Left ventricle myocardium inferior (tissue), 1 donor: ENCODE results near the gene TRPV5. TPM values are rescaled to one million over a fixed set of nuclear protein-coding genes. Genes with fewer than 3 reads are reported as not detected.

Source experiments
- DNase-seq: peaks from one replicate; pipeline ENCODE4 v3.0.0-alpha.2; 2020
- H3K27ac ChIP-seq: fragments of 200-600 bp; replicated peaks from 2 replicates; pipeline ENCODE4 v1.8.0; 2021
- H3K27me3 ChIP-seq: fragments of 200-600 bp; 2 replicates; pipeline ENCODE4 v1.8.0; 2021; ENCODE audit warnings: low read depth
- H3K36me3 ChIP-seq: fragments of 200-600 bp; 2 replicates; pipeline ENCODE4 v1.8.0; 2021
- H3K4me1 ChIP-seq: fragments of 200-600 bp; 2 replicates; pipeline ENCODE4 v1.8.0; 2021
- H3K4me3 ChIP-seq: fragments of 200-600 bp; 2 replicates; pipeline ENCODE4 v1.8.0; 2021; ENCODE audit warnings: mild to moderate bottlenecking, moderate library complexity
- H3K9me3 ChIP-seq: fragments of 200-600 bp; replicated peaks from 2 replicates; pipeline ENCODE4 v1.8.0; 2021
- intact Hi-C: fragments of 100-400 bp; cut with micrococcal nuclease; formaldehyde crosslinking; loops from one replicate; pipeline ENCODE4 v1.11.0; 2022
- total RNA-seq: library from RNA; stranded (reverse); fragmentation: NEBNext Ultra II Directional; extraction: Animal tissue kit (Norgen Biotek cat#: 25700); gene quantifications from one replicate; pipeline ENCODE4 v1.2.1, GENCODE V29; 2021
- TF ChIP-seq, protein P1 (sequence below): fragments of 200-600 bp; IDR thresholded peaks from 2 replicates; pipeline ENCODE4 v1.8.0; 2021; ENCODE audit warnings: antibody characterized with exemption, mild to moderate bottlenecking, borderline replicate concordance
- donor health status: DM: no; HTN: yes; CAD: no; lungs with severe emphysema.

The TRPV5 gene
- total RNA-seq, 1 donor from 2014 or later, result not detected

DNA sequence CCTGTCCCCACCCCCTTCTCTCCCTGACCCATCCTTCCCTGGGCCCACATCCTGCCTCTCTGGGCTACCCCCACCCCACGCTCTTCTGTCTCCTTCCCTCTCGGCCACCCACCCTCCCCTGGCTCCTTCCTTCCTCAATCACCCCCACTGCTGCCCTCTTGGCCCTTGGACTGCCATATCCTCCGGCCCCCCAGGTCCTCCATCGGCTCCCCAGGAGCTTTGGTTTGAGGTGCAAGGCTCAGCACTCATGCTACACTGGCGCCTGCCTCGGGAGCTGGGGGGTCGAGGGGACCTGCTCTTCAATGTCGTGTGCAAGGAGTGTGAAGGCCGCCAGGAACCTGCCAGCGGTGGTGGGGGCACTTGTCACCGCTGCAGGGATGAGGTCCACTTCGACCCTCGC is 67.8 kb downstream of the TRPV5 start:
- Histone ChIP-seq H3K4me1 (no peaks in the 10 kb centered on the region), H3K36me3 (no peaks in the 10 kb centered on the region), H3K9me3 (no peaks in the 10 kb centered on the region), H3K27ac (no peak overlapping the region), H3K4me3 (no peak overlapping the region), H3K27me3 (peaks cover 56% of the 10 kb centered on the region)
- DNase-seq, result no peak
- intact Hi-C loops, result no loop called here
- TF ChIP-seq, protein P1, sequence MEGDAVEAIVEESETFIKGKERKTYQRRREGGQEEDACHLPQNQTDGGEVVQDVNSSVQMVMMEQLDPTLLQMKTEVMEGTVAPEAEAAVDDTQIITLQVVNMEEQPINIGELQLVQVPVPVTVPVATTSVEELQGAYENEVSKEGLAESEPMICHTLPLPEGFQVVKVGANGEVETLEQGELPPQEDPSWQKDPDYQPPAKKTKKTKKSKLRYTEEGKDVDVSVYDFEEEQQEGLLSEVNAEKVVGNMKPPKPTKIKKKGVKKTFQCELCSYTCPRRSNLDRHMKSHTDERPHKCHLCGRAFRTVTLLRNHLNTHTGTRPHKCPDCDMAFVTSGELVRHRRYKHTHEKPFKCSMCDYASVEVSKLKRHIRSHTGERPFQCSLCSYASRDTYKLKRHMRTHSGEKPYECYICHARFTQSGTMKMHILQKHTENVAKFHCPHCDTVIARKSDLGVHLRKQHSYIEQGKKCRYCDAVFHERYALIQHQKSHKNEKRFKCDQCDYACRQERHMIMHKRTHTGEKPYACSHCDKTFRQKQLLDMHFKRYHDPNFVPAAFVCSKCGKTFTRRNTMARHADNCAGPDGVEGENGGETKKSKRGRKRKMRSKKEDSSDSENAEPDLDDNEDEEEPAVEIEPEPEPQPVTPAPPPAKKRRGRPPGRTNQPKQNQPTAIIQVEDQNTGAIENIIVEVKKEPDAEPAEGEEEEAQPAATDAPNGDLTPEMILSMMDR, result no peak

- Histone ChIP-seq H3K27ac (no peak overlapping the region), H3K4me1 (no peaks in the 10 kb centered on the region), H3K36me3 (no peaks in the 10 kb centered on the region), H3K27me3 (peaks cover 61% of the 10 kb centered on the region), H3K4me3 (no peak overlapping the region), H3K9me3 (no peaks in the 10 kb centered on the region)
- no peak for DNase-seq
- intact Hi-C loops, result no loop called here
- TF ChIP-seq, protein P1, result no peak
Observed at GRCh38 chr7:142864980-142865747, 68.4 kb downstream of the TRPV5 start.

DNA sequence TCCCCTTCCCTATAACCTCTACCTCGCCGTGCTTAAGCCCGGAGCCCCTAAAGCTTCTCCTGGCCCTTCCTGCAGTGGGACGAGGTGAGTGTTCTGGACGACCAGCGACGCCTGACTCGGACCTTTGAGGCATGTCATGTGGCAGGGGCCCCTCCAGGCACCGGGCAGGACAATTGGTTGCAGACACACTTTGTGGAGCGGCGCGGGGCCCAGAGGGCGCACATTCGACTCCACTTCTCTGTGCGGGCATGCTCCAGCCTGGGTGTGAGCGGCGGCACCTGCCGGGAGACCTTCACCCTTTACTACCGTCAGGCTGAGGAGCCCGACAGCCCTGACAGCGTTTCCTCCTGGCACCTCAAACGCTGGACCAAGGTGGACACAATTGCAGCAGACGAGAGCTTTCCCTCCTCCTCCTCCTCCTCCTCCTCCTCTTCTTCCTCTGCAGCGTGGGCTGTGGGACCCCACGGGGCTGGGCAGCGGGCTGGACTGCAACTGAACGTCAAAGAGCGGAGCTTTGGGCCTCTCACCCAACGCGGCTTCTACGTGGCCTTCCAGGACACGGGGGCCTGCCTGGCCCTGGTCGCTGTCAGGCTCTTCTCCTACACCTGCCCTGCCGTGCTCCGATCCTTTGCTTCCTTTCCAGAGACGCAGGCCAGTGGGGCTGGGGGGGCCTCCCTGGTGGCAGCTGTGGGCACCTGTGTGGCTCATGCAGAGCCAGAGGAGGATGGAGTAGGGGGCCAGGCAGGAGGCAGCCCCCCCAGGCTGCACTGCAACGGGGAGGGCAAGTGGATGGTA is 69.5 kb downstream of the TRPV5 start:
- Histone ChIP-seq H3K27me3 (peaks cover 65% of the 10 kb centered on the region), H3K4me1 (no peaks in the 10 kb centered on the region), H3K4me3 (no peak overlapping the region), H3K27ac (no peak overlapping the region), H3K9me3 (no peaks in the 10 kb centered on the region), H3K36me3 (no peaks in the 10 kb centered on the region)
- no peak for DNase-seq
- TF ChIP-seq, protein P1, result no peak
- intact Hi-C loops, result no loop called here

- no peak overlapping the region for H3K4me3 ChIP-seq
- no peaks in the 10 kb centered on the region for H3K4me1 ChIP-seq
- DNase-seq, result no peak
- no peak overlapping the region for H3K27ac ChIP-seq
- no peaks in the 10 kb centered on the region for H3K9me3 ChIP-seq
- intact Hi-C loops, result no loop called here
- TF ChIP-seq, protein P1, result no peak
- no peaks in the 10 kb centered on the region for H3K36me3 ChIP-seq
- H3K27me3 ChIP-seq, result peaks cover 63% of the 10 kb centered on the region
Observed at GRCh38 chr7:142862786-142863400, 70.7 kb downstream of the TRPV5 start.

DNA sequence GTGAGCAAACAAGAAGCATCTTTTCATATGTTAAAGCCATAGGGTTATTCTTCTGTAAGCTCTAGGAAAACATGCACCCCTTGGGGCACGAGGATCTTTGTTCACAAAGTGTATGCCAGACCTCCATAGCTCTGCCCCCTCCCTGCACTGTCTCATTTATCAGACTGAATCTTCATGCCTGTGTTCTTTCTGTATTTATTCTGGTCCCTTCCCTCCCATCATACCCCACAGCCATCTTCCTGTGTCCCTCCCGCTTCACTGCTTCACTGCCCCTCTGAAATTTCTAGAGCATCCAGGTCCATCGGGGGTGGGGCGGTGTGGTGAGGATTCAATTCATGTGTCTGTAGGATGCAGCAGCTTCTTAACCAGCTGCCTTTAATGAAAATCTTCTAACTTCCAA is 71.2 kb downstream of the TRPV5 start:
- no peak for DNase-seq
- Histone ChIP-seq H3K9me3 (no peaks in the 10 kb centered on the region), H3K27me3 (peaks cover 63% of the 10 kb centered on the region), H3K4me3 (no peak overlapping the region), H3K4me1 (no peaks in the 10 kb centered on the region), H3K36me3 (no peaks in the 10 kb centered on the region), H3K27ac (no peak overlapping the region)
- TF ChIP-seq, protein P1, result no peak
- intact Hi-C loops, result no loop called here
